MV-4-11 (cell line): ENCODE results near the gene TVP23A.
"Not testable (repeated sequence)": the region's sequence is repeated elsewhere in the genome, so short reads cannot be mapped to it uniquely, and the experiment has no call there.

Source experiments
- DNase-seq: peaks from one replicate; lab custom pipeline; 2025; lab: John Stamatoyannopoulos, UW

Gene TVP23A

GRCh38 chr16:10835281-10835931 is 16.8 kb upstream of the TVP23A start:
- no peak for DNase-seq

GRCh38 chr16:10834766-10835165 is 16.2 kb upstream of the TVP23A start:
- DNase-seq: no peak

- no peak for DNase-seq
Measured at GRCh38 chr16:10834130-10834529, 15.5 kb upstream of the TVP23A start.

- no peak for DNase-seq
Measured at GRCh38 chr16:10833271-10833670, 14.7 kb upstream of the TVP23A start.

- DNase-seq: no peak
Measured at GRCh38 chr16:10831894-10832886, 13.6 kb upstream of the TVP23A start.

GRCh38 chr16:10830240-10830639 is 11.6 kb upstream of the TVP23A start:
- not testable (repeated sequence) for DNase-seq

GRCh38 chr16:10829390-10830098 is 10.9 kb upstream of the TVP23A start:
- DNase-seq: not testable (repeated sequence)

- DNase-seq: no peak
Measured at GRCh38 chr16:10828851-10829366, 10.3 kb upstream of the TVP23A start.

- no peak for DNase-seq
Measured at GRCh38 chr16:10827691-10828341, 9.2 kb upstream of the TVP23A start.

- no peak for DNase-seq
Measured at GRCh38 chr16:10824111-10824893, 5.7 kb upstream of the TVP23A start.

GRCh38 chr16:10822702-10823101 is 4.1 kb upstream of the TVP23A start:
- no peak for DNase-seq

- no peak for DNase-seq
Measured at GRCh38 chr16:10820546-10820945, 2.0 kb upstream of the TVP23A start.

GRCh38 chr16:10817514-10817913 is 1.1 kb downstream of the TVP23A start:
- no peak for DNase-seq

- DNase-seq: no peak
Measured at GRCh38 chr16:10813099-10813455, 5.5 kb downstream of the TVP23A start.

- no peak for DNase-seq
Measured at GRCh38 chr16:10812312-10813098, 6.1 kb downstream of the TVP23A start.

GRCh38 chr16:10809706-10810105 is 8.9 kb downstream of the TVP23A start:
- DNase-seq: no peak

GRCh38 chr16:10808850-10809249 is 9.7 kb downstream of the TVP23A start:
- DNase-seq: no peak

GRCh38 chr16:10808218-10808617 is 10.4 kb downstream of the TVP23A start:
- no peak for DNase-seq

GRCh38 chr16:10806698-10807097 is 11.9 kb downstream of the TVP23A start:
- DNase-seq: peak; percentile 90

GRCh38 chr16:10805334-10805733 is 13.3 kb downstream of the TVP23A start:
- DNase-seq: no peak
